ENCODE results near the gene ATP1A1. TPM values are rescaled to one million over a fixed set of nuclear protein-coding genes. Genes with fewer than 3 reads are reported as not detected.

Gene ATP1A1
- total RNA-seq, 1 experiment from 2014 or later = 484 TPM

- Mint-ChIP-seq H3K4me1 (ENCODE audit: low read depth, unreplicated experiment) (peaks cover 7% of the 10 kb centered on the region), H3K27me3 (ENCODE audit: unreplicated experiment) (no peaks in the 10 kb centered on the region), H3K36me3 (ENCODE audit: insufficient read depth, unreplicated experiment) (peaks cover 82% of the 10 kb centered on the region), H3K9me3 (ENCODE audit: low read depth, unreplicated experiment) (no peaks in the 10 kb centered on the region), H3K4me3 (ENCODE audit: low read depth, unreplicated experiment) (no peak overlapping the region), H3K27ac (ENCODE audit: unreplicated experiment) (no peak overlapping the region)
- DNase-seq = no peak
- BruUV-seq (replicated peaks) = no TSS peak
- CTCF ChIA-PET = no interaction called here
- intact Hi-C loops (cut with micrococcal nuclease; ENCODE audit: unreplicated experiment) = no loop called here
- no peak for TF ChIP-seq CTCF (IDR thresholded peaks at IDR 0.05; ENCODE audit: unreplicated experiment)
Observed at GRCh38 chr1:116393792-116394191, 20.7 kb downstream of the ATP1A1 start.

GRCh38 chr1:116394270-116394669, 21.2 kb downstream of the ATP1A1 start:
- no TSS peak for BruUV-seq (replicated peaks)
- H3K36me3 Mint-ChIP-seq (ENCODE audit: insufficient read depth, unreplicated experiment) = peaks cover 84% of the 10 kb centered on the region
- TF ChIP-seq CTCF (IDR thresholded peaks at IDR 0.05; ENCODE audit: unreplicated experiment) = no peak

GRCh38 chr1:116396769-116397168, 23.7 kb downstream of the ATP1A1 start:
- H3K4me1 Mint-ChIP-seq (ENCODE audit: low read depth, unreplicated experiment) = peaks cover 7% of the 10 kb centered on the region
- intact Hi-C loops (cut with micrococcal nuclease; ENCODE audit: unreplicated experiment) = no loop called here
- H3K27me3 Mint-ChIP-seq (ENCODE audit: unreplicated experiment) = no peaks in the 10 kb centered on the region
- H3K36me3 Mint-ChIP-seq (ENCODE audit: insufficient read depth, unreplicated experiment) = peaks cover 88% of the 10 kb centered on the region
- CTCF ChIA-PET = no interaction called here
- BruUV-seq (replicated peaks) = no TSS peak
- H3K27ac Mint-ChIP-seq (ENCODE audit: unreplicated experiment) = no peak overlapping the region
- TF ChIP-seq CTCF (IDR thresholded peaks at IDR 0.05; ENCODE audit: unreplicated experiment) = no peak
- H3K9me3 Mint-ChIP-seq (ENCODE audit: low read depth, unreplicated experiment) = no peaks in the 10 kb centered on the region
- no peak overlapping the region for H3K4me3 Mint-ChIP-seq (ENCODE audit: low read depth, unreplicated experiment)
- DNase-seq = no peak

More at GRCh38 chr1:116394270-116394669, 21.2 kb downstream of the ATP1A1 start:
- no peak for DNase-seq
- intact Hi-C loops (cut with micrococcal nuclease; ENCODE audit: unreplicated experiment) = no loop called here
- CTCF ChIA-PET = no interaction called here
- Mint-ChIP-seq H3K27me3 (ENCODE audit: unreplicated experiment) (no peaks in the 10 kb centered on the region), H3K4me3 (ENCODE audit: low read depth, unreplicated experiment) (no peak overlapping the region), H3K27ac (ENCODE audit: unreplicated experiment) (no peak overlapping the region), H3K4me1 (ENCODE audit: low read depth, unreplicated experiment) (peaks cover 7% of the 10 kb centered on the region), H3K9me3 (ENCODE audit: low read depth, unreplicated experiment) (no peaks in the 10 kb centered on the region)

GRCh38 chr1:116397728-116398127, 24.7 kb downstream of the ATP1A1 start:
- Mint-ChIP-seq H3K36me3 (ENCODE audit: insufficient read depth, unreplicated experiment) (peaks cover 88% of the 10 kb centered on the region), H3K27ac (ENCODE audit: unreplicated experiment) (no peak overlapping the region), H3K4me1 (ENCODE audit: low read depth, unreplicated experiment) (peaks cover 9% of the 10 kb centered on the region), H3K4me3 (ENCODE audit: low read depth, unreplicated experiment) (no peak overlapping the region), H3K27me3 (ENCODE audit: unreplicated experiment) (no peaks in the 10 kb centered on the region), H3K9me3 (ENCODE audit: low read depth, unreplicated experiment) (no peaks in the 10 kb centered on the region)
- DNase-seq = no peak
- CTCF ChIA-PET = no interaction called here
- no peak for TF ChIP-seq CTCF (IDR thresholded peaks at IDR 0.05; ENCODE audit: unreplicated experiment)
- BruUV-seq (replicated peaks) = no TSS peak
- intact Hi-C loops (cut with micrococcal nuclease; ENCODE audit: unreplicated experiment) = no loop called here

Measured in Calu3 (cell line).